Measurements from ENCODE around the gene GLP1R. TPM values are rescaled to one million over a fixed set of nuclear protein-coding genes. Genes with fewer than 3 reads are reported as not detected.

Gene GLP1R
- total and polyA plus RNA-seq, 2 of the 13 experiments (the other 11 are each of a cell fraction or from before 2014, with no cell fraction given) = not detected

DNA sequence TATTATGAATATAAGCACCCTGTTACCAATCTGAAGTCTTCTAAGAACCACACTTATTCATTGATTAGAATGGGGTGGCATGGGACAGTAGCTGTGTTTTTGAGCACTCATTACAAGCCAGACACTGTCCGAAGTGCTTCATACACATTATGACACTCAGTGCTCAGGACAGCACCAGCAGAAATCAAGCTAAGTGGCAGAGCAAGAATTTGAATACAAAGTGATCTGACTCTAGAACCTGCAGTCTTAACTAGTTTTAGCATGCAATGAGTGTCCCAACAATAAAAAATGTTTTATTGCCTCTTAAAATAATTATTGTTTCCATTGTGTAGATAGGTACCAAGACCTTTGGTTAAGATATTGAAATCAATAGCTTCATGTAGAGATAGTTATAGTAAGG is 39.1 kb upstream of the GLP1R start (continued):
- TF ChIP-seq, protein P1, sequence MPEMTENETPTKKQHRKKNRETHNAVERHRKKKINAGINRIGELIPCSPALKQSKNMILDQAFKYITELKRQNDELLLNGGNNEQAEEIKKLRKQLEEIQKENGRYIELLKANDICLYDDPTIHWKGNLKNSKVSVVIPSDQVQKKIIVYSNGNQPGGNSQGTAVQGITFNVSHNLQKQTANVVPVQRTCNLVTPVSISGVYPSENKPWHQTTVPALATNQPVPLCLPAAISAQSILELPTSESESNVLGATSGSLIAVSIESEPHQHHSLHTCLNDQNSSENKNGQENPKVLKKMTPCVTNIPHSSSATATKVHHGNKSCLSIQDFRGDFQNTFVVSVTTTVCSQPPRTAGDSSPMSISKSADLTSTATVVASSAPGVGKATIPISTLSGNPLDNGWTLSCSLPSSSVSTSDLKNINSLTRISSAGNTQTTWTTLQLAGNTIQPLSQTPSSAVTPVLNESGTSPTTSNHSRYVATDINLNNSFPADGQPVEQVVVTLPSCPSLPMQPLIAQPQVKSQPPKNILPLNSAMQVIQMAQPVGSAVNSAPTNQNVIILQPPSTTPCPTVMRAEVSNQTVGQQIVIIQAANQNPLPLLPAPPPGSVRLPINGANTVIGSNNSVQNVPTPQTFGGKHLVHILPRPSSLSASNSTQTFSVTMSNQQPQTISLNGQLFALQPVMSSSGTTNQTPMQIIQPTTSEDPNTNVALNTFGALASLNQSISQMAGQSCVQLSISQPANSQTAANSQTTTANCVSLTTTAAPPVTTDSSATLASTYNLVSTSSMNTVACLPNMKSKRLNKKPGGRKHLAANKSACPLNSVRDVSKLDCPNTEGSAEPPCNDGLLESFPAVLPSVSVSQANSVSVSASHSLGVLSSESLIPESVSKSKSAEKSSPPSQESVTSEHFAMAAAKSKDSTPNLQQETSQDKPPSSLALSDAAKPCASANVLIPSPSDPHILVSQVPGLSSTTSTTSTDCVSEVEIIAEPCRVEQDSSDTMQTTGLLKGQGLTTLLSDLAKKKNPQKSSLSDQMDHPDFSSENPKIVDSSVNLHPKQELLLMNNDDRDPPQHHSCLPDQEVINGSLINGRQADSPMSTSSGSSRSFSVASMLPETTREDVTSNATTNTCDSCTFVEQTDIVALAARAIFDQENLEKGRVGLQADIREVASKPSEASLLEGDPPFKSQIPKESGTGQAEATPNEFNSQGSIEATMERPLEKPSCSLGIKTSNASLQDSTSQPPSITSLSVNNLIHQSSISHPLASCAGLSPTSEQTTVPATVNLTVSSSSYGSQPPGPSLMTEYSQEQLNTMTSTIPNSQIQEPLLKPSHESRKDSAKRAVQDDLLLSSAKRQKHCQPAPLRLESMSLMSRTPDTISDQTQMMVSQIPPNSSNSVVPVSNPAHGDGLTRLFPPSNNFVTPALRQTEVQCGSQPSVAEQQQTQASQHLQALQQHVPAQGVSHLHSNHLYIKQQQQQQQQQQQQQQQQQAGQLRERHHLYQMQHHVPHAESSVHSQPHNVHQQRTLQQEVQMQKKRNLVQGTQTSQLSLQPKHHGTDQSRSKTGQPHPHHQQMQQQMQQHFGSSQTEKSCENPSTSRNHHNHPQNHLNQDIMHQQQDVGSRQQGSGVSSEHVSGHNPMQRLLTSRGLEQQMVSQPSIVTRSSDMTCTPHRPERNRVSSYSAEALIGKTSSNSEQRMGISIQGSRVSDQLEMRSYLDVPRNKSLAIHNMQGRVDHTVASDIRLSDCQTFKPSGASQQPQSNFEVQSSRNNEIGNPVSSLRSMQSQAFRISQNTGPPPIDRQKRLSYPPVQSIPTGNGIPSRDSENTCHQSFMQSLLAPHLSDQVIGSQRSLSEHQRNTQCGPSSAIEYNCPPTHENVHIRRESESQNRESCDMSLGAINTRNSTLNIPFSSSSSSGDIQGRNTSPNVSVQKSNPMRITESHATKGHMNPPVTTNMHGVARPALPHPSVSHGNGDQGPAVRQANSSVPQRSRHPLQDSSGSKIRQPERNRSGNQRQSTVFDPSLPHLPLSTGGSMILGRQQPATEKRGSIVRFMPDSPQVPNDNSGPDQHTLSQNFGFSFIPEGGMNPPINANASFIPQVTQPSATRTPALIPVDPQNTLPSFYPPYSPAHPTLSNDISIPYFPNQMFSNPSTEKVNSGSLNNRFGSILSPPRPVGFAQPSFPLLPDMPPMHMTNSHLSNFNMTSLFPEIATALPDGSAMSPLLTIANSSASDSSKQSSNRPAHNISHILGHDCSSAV (CRISPR knock-in tag; IDR thresholded peaks at IDR 0.05; ENCODE audit: borderline replicate concordance) = no peak
- TF ChIP-seq ZIK1 (CRISPR knock-in tag; IDR thresholded peaks at IDR 0.05; ENCODE audit: borderline replicate concordance, low read depth) = no peak
- TF ChIP-seq IKZF4 (CRISPR knock-in tag; IDR thresholded peaks at IDR 0.05; ENCODE audit: borderline replicate concordance, low read depth, not compliant biosample characterization) = no peak
- TF ChIP-seq, protein P2, sequence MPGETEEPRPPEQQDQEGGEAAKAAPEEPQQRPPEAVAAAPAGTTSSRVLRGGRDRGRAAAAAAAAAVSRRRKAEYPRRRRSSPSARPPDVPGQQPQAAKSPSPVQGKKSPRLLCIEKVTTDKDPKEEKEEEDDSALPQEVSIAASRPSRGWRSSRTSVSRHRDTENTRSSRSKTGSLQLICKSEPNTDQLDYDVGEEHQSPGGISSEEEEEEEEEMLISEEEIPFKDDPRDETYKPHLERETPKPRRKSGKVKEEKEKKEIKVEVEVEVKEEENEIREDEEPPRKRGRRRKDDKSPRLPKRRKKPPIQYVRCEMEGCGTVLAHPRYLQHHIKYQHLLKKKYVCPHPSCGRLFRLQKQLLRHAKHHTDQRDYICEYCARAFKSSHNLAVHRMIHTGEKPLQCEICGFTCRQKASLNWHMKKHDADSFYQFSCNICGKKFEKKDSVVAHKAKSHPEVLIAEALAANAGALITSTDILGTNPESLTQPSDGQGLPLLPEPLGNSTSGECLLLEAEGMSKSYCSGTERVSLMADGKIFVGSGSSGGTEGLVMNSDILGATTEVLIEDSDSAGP (CRISPR knock-in tag; IDR thresholded peaks at IDR 0.05; ENCODE audit: borderline replicate concordance) = no peak
- TF ChIP-seq CENPT (CRISPR knock-in tag; IDR thresholded peaks at IDR 0.05; ENCODE audit: low read depth) = no peak
- no peak for TF ChIP-seq TBX2 (CRISPR knock-in tag; IDR thresholded peaks at IDR 0.05; ENCODE audit: borderline replicate concordance)
